ENCODE data around the gene UCKL1.
"Not testable (repeated sequence)": the region's sequence is repeated elsewhere in the genome, so short reads cannot be mapped to it uniquely, and the experiment has no call there.

The UCKL1 gene

DNA sequence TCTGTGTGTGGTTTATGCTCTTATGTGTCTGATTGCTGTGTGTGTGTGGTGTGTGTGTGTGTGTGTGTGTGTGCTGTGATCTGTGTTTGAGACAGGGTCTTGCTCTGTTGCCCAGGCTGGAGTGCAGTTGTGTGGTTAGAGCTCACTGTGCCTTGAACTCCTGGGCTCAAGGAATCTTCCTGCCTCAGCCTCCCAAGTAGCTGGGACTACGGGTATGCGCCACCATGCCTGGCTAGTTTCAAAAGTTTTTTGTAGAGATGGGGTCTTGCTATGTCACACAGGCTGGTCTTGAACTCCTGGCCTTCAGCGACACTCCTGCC lies 16.9 kb upstream of the UCKL1 start:
- no peak for DNase-seq (ENCODE audit: extremely low read depth in 1 of 2, low read depth in 1 of 2)

DNA sequence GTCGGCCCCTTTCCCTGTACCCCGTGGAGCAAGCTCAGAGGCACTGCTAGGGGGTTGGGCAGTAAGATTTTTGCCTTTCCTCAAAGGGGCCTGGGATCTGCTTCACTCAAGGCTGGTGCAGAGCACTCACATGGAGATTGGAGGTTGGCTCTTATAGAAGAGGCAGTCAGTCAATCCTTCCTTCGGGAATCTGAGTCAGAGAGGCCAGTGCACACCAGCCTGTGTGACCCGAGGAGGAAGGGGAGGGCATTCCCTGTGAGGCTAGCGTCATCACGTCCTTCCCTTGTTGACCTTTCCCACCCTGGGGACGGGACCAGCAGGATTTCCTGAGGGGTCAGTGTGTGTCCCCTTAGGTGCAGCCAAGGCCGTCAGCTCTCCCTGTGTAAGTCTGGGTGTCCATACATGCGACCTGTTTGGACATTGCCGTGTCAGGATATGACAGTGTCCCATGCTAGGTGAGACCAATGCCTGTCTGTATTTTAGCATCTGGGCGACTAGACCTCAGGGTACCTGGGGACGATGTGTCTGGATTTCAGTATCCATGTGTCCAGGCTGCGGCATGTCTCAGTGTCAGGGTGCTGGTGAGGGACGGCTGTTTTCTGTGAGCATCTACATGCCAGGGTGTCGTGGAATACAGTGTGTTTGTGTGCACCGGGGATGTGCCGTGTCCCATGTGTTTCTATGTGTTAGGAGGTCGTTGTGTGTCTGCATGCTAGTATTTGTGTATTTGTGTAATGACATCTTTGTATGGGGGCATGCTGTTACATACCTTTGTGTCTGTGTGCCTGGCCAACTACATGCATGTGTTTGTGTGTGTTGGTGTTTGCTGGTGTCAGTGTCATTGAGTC lies 16.3 kb upstream of the UCKL1 start:
- DNase-seq (ENCODE audit: extremely low read depth in 1 of 2, low read depth in 1 of 2), result no peak

DNA sequence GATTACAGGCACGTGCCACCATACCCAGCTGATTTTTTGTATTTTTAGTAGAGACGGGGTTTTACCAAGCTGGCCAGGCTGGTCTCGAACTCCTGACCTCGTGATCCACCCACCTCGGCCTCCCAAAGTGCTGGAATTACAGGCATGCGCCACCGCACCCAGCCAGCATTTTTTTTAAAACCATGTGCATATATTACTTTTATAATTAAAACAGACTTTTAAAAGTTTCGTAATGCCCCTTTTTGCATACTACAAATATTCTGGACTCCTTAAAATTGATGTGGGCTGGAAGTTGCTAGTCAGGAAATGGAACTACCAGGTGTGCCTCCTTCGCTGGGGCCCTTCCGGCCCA lies 15.7 kb upstream of the UCKL1 start:
- not testable (repeated sequence) for DNase-seq (ENCODE audit: extremely low read depth in 1 of 2, low read depth in 1 of 2)

DNA sequence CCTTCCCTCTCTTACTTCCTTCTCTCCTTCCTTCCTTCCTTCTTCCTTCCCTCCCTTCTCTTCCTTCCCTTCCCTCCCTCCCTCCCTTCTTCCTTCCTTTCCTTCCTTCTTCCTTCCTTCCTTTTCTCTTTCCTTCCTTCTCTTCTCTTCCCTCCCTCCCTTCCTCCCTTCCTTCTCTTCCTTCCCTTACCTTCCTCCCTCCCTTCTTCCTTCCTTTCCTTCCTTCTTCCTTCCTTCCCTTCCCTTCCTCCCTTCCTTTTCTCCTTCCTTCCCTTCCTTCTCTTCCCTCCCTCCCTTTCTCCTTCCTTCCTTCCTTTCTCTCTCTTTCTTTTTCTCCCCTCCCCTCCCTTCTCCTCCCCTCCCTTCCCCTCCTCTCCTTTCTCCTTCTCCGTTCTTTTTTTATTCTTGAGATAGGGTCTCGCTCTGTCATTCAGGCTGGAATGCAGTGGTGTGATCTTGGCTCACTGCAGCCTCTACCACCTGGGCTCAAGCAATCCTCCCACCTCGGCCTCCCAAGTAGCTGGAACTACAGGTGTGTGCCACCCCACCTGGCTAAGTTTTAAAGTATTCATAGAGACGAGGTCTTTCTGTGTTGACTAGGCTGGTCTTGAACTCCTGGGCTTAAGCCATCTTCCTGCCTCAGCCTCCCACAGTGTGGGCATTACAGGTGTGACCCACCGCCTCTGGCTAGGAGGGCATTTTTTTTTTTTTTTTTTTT lies 14.7 kb upstream of the UCKL1 start:
- DNase-seq (ENCODE audit: extremely low read depth in 1 of 2, low read depth in 1 of 2), result no peak

DNA sequence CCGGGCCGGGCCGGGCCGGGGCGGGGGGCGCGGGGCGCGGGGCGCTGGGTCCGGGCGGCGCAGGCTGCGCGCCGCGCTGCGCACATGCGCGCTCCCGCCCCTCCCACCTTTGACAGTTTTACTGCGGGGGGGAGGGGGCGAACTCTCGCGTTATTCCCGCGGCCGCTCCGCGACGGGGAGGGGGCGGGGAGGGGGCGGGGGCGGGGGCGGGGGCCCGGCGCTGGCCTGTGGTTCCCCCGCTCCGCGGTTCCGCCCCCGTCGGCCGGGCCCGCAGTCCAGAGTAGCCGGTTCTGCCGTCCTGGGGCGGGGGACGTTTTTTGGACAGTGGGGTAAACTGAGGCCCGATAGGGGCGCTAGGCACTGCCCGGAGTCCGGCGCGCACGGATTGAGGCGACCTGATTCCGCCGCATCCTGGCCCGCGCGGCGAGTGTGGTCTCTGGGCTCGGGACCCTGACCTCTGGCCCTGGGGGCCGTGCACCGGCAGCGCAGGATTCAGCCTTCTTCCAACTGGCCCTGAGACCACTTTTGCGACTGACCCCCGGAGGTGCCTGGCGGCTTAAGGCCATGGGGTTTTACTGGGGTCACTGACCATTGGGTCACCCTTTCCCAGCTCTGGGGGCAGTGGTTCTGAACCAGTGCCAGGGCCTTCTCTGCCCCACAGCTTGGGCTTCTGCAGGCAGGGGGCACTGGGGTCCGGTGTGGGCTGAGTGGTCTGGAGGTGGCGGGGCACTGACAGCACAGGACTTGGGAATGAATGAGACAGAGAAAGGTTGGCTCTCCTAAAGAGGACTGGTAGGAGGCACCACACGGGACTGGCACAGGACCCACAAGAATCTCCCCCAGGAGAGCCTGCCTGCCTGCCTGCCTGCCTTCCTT lies 13.9 kb upstream of the UCKL1 start, which contains the start of gene ZNF512B:
ZNF512B (minus strand) TSS at position 93 of the 876 bp plus-strand sequence. CDS start 1,980 bp downstream, outside the sequence.
- no peak for DNase-seq (ENCODE audit: extremely low read depth in 1 of 2, low read depth in 1 of 2)

DNA sequence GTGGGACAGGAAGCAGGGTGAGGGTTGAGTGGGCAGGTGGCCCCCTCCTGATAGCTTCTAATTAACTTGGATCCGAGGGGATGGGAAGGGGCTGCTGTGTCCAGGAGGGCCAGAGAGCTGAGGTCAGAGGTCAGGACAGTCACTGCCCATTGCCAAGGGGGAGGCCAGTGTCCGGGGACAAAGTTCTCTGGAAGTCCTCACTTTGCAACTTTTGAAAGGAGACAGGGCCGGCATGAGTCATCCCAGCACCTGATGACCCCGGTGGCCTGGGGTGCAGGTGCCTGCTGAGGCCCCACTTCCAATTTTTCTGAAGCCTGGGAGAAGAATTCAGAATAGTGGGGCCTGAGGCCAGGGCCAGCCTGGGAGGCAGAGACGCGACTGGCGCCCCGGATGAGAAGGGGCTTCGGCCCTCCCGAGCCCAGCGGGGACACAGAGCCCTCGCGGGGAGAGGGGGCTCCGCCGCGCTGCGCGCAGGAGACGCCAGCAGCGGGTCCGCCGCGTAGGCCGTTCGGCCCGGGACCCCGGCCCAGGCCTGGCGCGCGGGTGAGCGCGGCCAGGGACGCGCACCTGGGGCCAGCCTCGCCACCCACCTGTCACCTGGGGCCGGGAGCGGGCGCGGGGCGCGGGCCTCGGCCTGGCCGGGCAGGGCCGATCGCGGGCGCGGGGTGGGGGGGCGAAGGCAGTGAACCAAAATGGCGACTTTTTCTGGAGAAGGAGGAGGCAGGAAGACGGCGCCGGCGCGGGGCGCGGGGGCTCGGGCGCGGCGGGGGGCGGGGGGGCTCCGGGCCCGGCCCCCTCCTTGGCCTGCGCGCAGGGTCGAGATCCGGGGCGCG lies 12.9 kb upstream of the UCKL1 start:
- DNase-seq (ENCODE audit: extremely low read depth in 1 of 2, low read depth in 1 of 2), result no peak

DNA sequence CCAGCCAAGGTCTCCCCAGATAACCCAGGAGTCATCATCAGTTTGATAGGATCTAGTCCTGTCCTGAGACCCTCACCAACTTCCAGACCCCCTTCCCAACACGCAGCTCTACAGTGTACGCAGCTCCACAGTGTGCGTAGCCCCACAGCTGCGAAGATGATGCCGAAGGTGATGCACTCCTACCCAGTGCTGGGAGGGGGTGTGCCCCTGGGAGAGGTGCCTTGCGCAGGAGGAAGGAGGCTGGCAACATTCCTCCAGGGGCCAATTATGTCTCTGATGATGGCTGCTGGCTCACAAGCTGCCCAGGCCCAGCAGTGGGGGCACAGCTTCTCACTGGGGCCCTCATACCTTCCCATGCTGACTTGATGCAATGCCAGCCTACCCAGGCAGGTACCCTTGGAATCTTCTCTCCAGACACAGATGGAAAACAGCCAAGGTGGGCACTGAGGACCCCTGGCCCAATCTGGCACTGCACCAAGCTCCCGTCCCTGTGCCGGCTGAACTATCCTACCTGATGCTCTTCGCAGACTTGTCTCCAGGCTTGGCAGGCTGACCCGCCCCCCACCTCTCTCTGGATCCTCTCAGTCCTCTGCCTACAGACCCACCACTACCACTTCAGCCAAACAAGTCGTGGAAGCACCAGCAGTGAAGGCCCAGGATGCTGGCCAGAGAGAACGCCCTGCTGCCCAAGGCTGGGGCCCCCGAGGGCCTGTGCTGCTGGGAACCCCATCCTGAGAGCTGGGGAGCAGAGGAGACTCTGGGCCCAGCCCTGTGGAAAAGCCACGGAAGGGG lies 12.1 kb upstream of the UCKL1 start:
- no peak for DNase-seq (ENCODE audit: extremely low read depth in 1 of 2, low read depth in 1 of 2)

DNA sequence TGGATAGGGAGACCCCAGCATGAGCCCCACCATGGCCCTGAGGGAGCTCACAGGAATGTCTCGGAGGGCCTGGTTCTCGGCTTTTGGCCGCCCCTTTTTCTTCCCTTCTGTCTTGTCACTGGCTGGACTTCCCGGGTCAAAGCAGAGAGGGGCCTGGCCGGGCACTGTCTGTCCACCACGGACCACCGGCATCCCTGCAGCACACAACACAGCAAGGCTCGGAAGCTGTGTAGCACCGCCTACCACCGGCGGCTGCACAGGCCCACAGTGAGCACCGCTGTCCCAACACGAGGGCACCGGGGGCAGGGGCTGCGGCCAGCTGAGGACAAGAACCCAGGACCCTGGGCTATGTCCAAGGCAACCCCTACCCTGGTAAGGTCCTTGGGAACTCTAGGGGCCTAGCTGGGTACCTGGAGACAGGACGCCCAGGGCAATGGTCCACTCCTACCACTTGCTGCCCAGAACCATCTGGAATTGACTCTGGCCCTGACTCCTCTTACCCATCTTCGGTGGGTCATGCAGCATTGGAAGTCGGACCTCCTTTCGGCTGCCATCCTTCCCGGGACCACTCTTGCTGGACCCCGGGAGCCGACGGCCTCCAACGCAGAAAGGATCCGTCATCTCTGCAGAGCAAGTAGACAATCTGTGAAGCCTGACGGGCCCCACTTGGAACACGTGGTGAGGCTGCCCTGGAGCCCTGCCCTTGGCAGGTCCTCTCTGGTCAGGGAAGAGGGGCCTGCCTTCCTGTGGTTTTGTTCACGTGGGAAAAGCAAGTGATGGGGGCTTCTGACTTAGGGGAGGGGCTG lies 11.3 kb upstream of the UCKL1 start:
- DNase-seq (ENCODE audit: extremely low read depth in 1 of 2, low read depth in 1 of 2), result no peak

DNA sequence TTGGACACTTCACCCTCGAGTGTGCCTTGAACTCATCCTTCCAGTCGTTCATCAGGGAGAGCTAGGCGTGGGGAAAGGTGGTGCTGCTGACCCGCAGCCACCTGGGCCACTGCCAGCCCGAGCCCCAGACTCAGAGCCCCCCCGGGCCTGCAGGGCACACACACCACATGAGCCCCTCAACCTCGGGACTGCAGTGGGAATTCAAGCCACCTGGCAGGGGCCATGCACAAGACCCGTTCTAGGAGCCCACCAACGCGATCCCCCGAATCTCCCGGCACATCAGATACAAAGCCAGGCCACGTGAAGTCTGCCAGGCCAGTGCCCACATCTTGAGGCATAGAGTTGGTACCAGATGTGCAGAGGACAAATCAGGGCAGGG lies 10.7 kb upstream of the UCKL1 start:
- DNase-seq (ENCODE audit: extremely low read depth in 1 of 2, low read depth in 1 of 2), result no peak

DNA sequence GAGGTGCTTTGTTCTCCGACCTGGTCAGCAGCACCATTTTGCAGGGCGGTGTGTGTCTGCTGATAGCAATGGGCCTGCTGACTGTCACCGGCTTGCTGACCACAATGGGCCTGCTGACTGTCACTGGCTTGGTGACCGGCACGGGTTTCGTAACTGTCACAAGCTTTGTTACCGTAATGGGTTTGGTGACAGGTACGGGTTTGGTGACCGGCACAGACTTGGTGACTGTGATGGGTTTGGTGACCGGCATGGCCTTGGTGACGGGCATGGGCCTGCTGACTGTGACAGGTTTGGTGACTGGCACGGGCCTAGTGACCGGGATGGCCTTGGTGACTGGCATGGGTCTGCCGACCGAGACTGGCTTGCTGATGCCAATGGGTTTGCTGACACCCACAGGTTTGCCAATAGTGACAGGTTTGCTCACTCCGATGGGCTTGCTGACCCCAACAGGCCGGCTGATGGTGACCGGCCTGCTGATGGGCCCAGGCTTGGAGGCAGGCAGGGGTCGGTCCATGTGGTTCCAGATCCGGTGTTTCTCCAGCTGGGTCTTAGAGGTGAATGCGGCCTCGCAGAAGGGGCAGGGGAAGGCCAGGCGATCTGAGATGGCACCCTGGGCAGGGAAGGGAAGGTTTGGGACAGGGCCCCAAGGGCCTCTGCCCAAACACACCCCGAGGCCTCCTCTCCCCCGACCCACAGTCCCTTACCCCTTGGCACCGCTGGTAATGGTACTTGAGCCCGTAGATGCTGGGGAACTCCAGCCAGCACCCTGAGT lies 10.1 kb upstream of the UCKL1 start:
- DNase-seq (ENCODE audit: extremely low read depth in 1 of 2, low read depth in 1 of 2), result no peak

DNA sequence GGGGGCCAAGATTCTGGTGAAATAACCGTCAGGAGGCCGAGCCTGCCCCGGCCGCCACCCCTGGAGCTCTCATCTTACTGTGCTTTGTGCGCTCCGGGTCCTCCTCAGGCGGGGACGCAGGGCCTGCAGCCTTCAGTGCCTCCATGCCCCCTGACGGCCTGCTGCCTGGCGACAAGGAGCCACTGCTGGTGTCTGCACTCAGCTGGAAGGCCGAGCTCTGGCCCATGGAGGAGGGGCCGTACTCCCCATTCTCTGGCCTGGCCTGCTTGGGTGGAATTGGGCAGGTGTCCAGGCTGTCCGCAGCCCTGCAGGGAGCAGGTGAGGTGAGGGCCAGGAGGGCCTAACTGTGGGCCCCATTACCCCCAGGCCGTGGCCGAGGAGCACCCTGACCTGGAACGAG lies 8.2 kb upstream of the UCKL1 start:
- no peak for DNase-seq (ENCODE audit: extremely low read depth in 1 of 2, low read depth in 1 of 2)

DNA sequence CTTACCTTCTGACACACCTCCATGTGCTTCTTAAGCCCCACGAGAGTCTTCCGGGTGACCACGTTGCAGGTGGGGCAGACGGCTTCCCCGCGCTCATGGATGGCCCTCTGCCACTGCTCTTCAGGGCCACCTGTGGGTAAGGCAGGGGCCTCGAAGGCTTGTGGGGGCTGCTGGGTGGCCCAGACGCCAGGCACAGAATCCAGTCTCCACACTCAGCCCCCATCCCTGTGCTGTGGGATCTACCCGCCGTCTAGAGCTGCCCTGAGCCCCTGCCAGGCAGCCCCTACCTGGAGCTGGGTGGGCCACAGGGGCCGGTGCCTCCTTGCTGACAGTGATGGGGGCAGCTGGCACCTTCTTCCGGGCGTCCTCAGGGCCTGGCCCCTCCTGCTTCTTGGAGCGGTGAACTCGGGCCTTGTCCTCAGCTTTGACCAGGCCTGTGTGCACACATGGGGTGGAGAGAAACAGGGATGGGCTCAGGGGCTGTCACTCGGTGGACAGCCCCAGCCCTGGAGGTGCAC lies 7.6 kb upstream of the UCKL1 start:
- DNase-seq (ENCODE audit: extremely low read depth in 1 of 2, low read depth in 1 of 2), result no peak

DNA sequence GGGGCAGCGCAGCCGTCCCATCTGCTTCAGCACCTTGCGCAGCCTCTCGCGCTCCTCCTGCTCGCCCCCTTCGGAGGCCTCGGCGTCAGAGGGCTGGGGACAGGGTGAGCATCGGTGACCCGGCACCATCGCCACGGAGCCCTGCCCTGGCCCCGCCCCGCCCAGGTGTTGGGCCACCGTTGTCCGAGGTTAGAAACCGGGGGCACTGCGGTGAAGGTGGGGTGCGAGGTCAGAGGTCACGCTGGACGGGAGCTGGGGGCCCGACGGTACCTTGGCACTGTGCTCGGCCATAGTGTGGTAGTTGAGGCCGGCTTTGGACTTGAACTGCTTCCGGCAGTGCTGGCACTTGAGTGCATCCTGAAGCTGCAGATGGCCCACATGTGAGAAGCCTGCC lies 7.1 kb upstream of the UCKL1 start:
- no peak for DNase-seq (ENCODE audit: extremely low read depth in 1 of 2, low read depth in 1 of 2)

DNA sequence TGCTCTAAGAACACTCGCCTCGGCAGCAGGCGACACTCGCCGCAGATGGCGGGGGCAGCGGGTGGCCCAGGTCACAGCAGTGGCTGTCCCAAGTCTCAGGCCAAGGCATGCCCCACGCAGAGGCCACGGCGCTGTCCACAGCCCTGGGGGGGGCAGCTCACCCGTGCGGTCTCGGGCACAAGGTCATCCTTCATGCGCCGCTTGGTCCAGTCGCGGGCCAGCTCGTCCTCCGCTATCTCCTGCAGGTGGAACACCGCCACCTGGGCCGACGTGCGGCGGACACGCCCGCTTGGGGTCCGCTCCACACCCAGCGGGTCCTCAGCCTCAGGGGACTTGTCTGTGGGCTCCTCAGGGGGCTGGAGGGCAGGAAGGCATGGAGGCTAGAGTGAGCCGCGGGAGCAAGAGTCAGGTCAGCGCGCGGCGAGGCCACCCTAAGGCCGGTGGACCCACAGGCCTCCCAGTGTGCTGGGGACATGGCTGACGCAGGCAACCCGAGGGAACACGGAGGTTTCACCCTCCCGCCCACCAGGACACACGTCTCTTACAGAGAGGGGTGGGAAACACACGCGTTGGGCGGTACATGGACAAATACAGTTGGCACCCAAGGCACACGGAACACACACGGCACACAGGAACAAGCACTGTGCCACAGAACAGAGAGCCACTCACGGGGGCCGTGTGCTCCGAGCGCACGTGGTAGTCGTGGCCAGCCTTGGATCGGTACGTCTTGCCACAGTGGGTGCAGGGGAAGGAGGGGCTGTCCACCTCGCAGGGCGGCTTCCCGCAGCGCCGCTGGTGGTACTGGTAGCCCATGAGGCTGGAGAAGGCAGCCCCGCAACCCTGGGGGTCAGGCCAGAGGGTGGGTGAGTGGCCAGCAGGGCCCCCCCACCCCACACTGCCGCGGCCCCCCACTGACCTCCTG lies 6.5 kb upstream of the UCKL1 start:
- no peak for DNase-seq (ENCODE audit: extremely low read depth in 1 of 2, low read depth in 1 of 2)

DNA sequence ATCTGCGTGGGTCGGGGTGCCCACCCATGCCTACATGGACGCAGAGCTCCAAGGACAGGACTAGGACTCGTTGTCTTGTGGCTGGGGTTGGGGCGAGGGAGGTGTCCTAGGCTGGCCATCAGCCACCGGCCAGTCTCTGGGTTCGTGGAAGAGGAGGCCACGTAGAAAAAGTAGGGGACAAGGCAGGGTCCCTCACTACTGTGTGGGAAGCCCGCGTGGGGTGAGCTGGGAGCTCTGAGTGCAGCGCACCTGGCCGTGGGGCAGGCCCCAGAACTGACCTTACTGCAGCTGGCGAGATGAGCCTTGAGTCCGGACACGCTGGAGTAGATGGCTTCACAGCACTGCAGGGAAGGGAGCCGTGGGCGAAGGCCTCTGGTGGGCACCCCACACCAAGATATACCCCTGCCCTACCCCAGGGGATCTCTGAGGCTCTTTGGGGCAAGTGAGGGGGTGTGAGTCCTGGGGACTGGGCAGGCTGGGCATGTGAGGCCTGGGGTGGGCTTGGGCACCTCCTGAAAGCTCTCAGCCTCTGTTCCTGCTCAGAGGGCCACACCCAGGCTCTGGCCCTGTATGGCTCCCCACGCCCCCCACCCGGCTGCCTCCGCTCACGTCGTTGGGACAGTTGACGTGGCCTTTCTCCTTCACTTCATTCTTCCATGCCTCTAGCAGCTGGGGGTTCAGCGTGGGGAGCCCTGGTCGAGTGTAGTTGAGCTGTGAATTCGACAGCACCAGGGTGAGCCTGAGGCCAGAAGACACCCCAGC lies 5.6 kb upstream of the UCKL1 start:
- DNase-seq (ENCODE audit: extremely low read depth in 1 of 2, low read depth in 1 of 2), result no peak

Measured in activated CD8-positive, alpha-beta memory T cell treated with anti-CD3 and anti-CD28 coated beads for 1 hour (primary cell).